Activated naive CD8-positive, alpha-beta T cell treated with anti-CD3 and anti-CD28 coated beads, Interleukin-2, amount 10 ng/mL, durations not matched to agents 7 days and 5 days (primary cell): Measurements from ENCODE around the gene PPP1R14B. TPM values are rescaled to one million over a fixed set of nuclear protein-coding genes. Genes with fewer than 3 reads are reported as not detected.
"Not testable (repeated sequence)": the region's sequence is repeated elsewhere in the genome, so short reads cannot be mapped to it uniquely, and the experiment has no call there.

Source experiments
- ATAC-seq: fragments of 150-1000 bp; cut with Tn5 transposase; one replicate; pipeline ENCODE4 v1.10.0; 2021; ENCODE audit warnings: low read depth, moderate library complexity
- POLR2A ChIA-PET: fragments of 350-600 bp; sonication (Branson Sonifier 250); formaldehyde crosslinking; loops from one replicate; lab custom pipeline; 2021; ENCODE audit warnings: antibody characterized with exemption; lab: Charles Lee
- DNase-seq: peaks from one replicate; pipeline ENCODE4 v3.0.0; 2021
- H3K27ac Mint-ChIP-seq: one replicate; pipeline ENCODE4 v1.8.0; 2022; ENCODE audit warnings: mild to moderate bottlenecking, mixed read lengths
- H3K27me3 Mint-ChIP-seq: one replicate; pipeline ENCODE4 v1.8.0; 2022; ENCODE audit warnings: mild to moderate bottlenecking, moderate library complexity, mixed read lengths
- H3K36me3 Mint-ChIP-seq: one replicate; pipeline ENCODE4 v1.8.0; 2021; ENCODE audit warnings: mild to moderate bottlenecking, mixed read lengths
- H3K4me1 Mint-ChIP-seq: one replicate; pipeline ENCODE4 v1.8.0; 2021; ENCODE audit warnings: mixed read lengths
- H3K4me3 Mint-ChIP-seq: one replicate; pipeline ENCODE4 v1.8.0; 2022; ENCODE audit warnings: mild to moderate bottlenecking, moderate library complexity, mixed read lengths
- H3K9me3 Mint-ChIP-seq: one replicate; pipeline ENCODE4 v1.8.0; 2021; ENCODE audit warnings: mixed read lengths
- total RNA-seq, 2 experiments: library from RNA; stranded (reverse); gene quantifications; one replicate each; pipeline ENCODE4 v1.2.3, GENCODE V29; 2021

PPP1R14B gene
- total RNA-seq, 2 experiments from 2014 or later, result 122 to 124 TPM

GRCh38 chr11:64252003-64252872 lies 5.5 kb upstream of the PPP1R14B start:
- Mint-ChIP-seq H3K27me3 (peaks cover 2% of the 10 kb centered on the region), H3K27ac (peak overlapping the region; percentile 75), H3K9me3 (no peaks in the 10 kb centered on the region), H3K36me3 (peaks cover 7% of the 10 kb centered on the region), H3K4me1 (peaks cover 20% of the 10 kb centered on the region), H3K4me3 (peak overlapping the region; percentile 94)
- DNase-seq, result peak; percentile 59
- POLR2A ChIA-PET, result interaction anchor here (0.7 to 3.6 kb wide), 7 partner anchors 18 to 67 kb away, joined by 3 to 40 read pairs (median 5); partner anchors contain the start of genes ESRRA, FERMT3, NUDT22 and STIP1
- ATAC-seq, result no peak

GRCh38 chr11:64251753-64252002 lies 4.9 kb upstream of the PPP1R14B start:
- ATAC-seq (no peak), DNase-seq (no peak)
- H3K27ac Mint-ChIP-seq, result peak overlapping the region; percentile 75
- H3K9me3 Mint-ChIP-seq, result no peaks in the 10 kb centered on the region
- peaks cover 7% of the 10 kb centered on the region for H3K36me3 Mint-ChIP-seq
- peaks cover 2% of the 10 kb centered on the region for H3K27me3 Mint-ChIP-seq
- peaks cover 23% of the 10 kb centered on the region for H3K4me1 Mint-ChIP-seq
- peak overlapping the region; percentile 94 for H3K4me3 Mint-ChIP-seq
- POLR2A ChIA-PET, result interaction anchor here (0.7 to 3.6 kb wide), 8 partner anchors 13 to 66 kb away, joined by 3 to 40 read pairs (median 5); partner anchors contain the start of genes ESRRA, FERMT3, NUDT22 and STIP1

- Mint-ChIP-seq H3K36me3 (peaks cover 7% of the 10 kb centered on the region), H3K27ac (peak within 1 kb of the TSS; percentile 75), H3K4me3 (peak within 1 kb of the TSS; percentile 94), H3K4me1 (peaks cover 23% of the 10 kb centered on the region), H3K27me3 (peaks cover 2% of the 10 kb centered on the region), H3K9me3 (no peaks in the 10 kb centered on the region)
- POLR2A ChIA-PET, result interaction anchor here (0.6 to 3.6 kb wide), 8 partner anchors 10 to 89 kb away, joined by 3 to 40 read pairs (median 10); partner anchors contain the start of genes CCDC88B, ESRRA, FERMT3 and FKBP2
- ATAC-seq, result peak; percentile 58
- DNase-seq, result peak; percentile 83
These were observed 4.4 kb upstream of the PPP1R14B start, which contains the start of gene PLCB3 for GRCh38 chr11:64251016-64251752. Gene PLCB3 (plus strand): TSS chr11:64251530. CDS start chr11:64251650, 120 bp downstream.

- peak; percentile 1 for ATAC-seq
- DNase-seq, result no peak
- H3K9me3 Mint-ChIP-seq, result no peaks in the 10 kb centered on the region
- H3K27me3 Mint-ChIP-seq, result peaks cover 2% of the 10 kb centered on the region
- H3K36me3 Mint-ChIP-seq, result peaks cover 7% of the 10 kb centered on the region
- peak overlapping the region; percentile 83 for H3K4me3 Mint-ChIP-seq
- H3K27ac Mint-ChIP-seq, result no peak overlapping the region
- H3K4me1 Mint-ChIP-seq, result peaks cover 23% of the 10 kb centered on the region
- POLR2A ChIA-PET, result interaction anchor here (1.2 to 3.6 kb wide), 7 partner anchors 9 to 1411 kb away, joined by 3 to 40 read pairs (median 12); partner anchors contain the start of genes ESRRA, FERMT3, FKBP2 and WDR74
These were observed 3.8 kb upstream of the PPP1R14B start for GRCh38 chr11:64250415-64251015.

- Mint-ChIP-seq H3K27ac (no peak overlapping the region), H3K36me3 (peaks cover 4% of the 10 kb centered on the region), H3K4me1 (peaks cover 23% of the 10 kb centered on the region), H3K27me3 (peaks cover 2% of the 10 kb centered on the region), H3K9me3 (no peaks in the 10 kb centered on the region), H3K4me3 (no peak overlapping the region)
- ATAC-seq (no peak), DNase-seq (no peak)
- POLR2A ChIA-PET, result interaction anchor here (1.3 to 3.6 kb wide), 6 partner anchors 9 to 1410 kb away, joined by 3 to 40 read pairs (median 12); partner anchors contain the start of genes ESRRA, FERMT3, FKBP2 and WDR74
These were observed 3.0 kb upstream of the PPP1R14B start for GRCh38 chr11:64249563-64250414.

- H3K27me3 Mint-ChIP-seq, result peaks cover 2% of the 10 kb centered on the region
- H3K4me3 Mint-ChIP-seq, result no peak overlapping the region
- H3K9me3 Mint-ChIP-seq, result no peaks in the 10 kb centered on the region
- no peak for DNase-seq
- H3K4me1 Mint-ChIP-seq, result peaks cover 23% of the 10 kb centered on the region
- no peak for ATAC-seq
- peaks cover 4% of the 10 kb centered on the region for H3K36me3 Mint-ChIP-seq
- no peak overlapping the region for H3K27ac Mint-ChIP-seq
- POLR2A ChIA-PET, result interaction anchor here (0.7 to 1.2 kb wide), 3 partner anchors 22 to 68 kb away, joined by 3 to 4 read pairs (median 4); partner anchors contain the start of gene TRMT112
These were observed 2.3 kb upstream of the PPP1R14B start for GRCh38 chr11:64249038-64249437.

- POLR2A ChIA-PET, result interaction anchor here (0.7 to 1.2 kb wide), 3 partner anchors 22 to 69 kb away, joined by 3 to 4 read pairs (median 4); partner anchors contain the start of gene TRMT112
- peaks cover 18% of the 10 kb centered on the region for H3K4me1 Mint-ChIP-seq
These were observed 1.8 kb upstream of the PPP1R14B start for GRCh38 chr11:64248578-64248977.

GRCh38 chr11:64247729-64248531 lies 1.2 kb upstream of the PPP1R14B start:
- POLR2A ChIA-PET, result interaction anchor here (0.7 to 7.1 kb wide), 8 partner anchors 21 to 75 kb away, joined by 3 to 106 read pairs (median 9); partner anchors contain the start of genes ESRRA, FERMT3, STIP1 and TRMT112
- DNase-seq (no peak), ATAC-seq (no peak)
- H3K27me3 Mint-ChIP-seq, result peaks cover 2% of the 10 kb centered on the region
- H3K4me3 Mint-ChIP-seq, result peak overlapping the region; percentile 50
- no peaks in the 10 kb centered on the region for H3K9me3 Mint-ChIP-seq
- H3K36me3 Mint-ChIP-seq, result peaks cover 6% of the 10 kb centered on the region
- peaks cover 20% of the 10 kb centered on the region for H3K4me1 Mint-ChIP-seq
- H3K27ac Mint-ChIP-seq, result peak overlapping the region; percentile 48

More at GRCh38 chr11:64248578-64248977, 1.8 kb upstream of the PPP1R14B start:
- Mint-ChIP-seq H3K27ac (no peak overlapping the region), H3K36me3 (peaks cover 2% of the 10 kb centered on the region), H3K4me3 (no peak overlapping the region), H3K9me3 (no peaks in the 10 kb centered on the region), H3K27me3 (peaks cover 2% of the 10 kb centered on the region)
- ATAC-seq, result no peak
- no peak for DNase-seq

- peaks cover 20% of the 10 kb centered on the region for H3K4me1 Mint-ChIP-seq
These were observed 197 bp downstream of the PPP1R14B start for GRCh38 chr11:64246621-64246870.

GRCh38 chr11:64245797-64246620 lies 734 bp downstream of the PPP1R14B start:
- ATAC-seq (no peak), DNase-seq (peak; percentile 66)
- H3K27ac Mint-ChIP-seq, result peak overlapping the region; percentile 90
- H3K36me3 Mint-ChIP-seq, result peaks cover 5% of the 10 kb centered on the region
- H3K4me3 Mint-ChIP-seq, result peak overlapping the region; percentile 93
- peaks cover 21% of the 10 kb centered on the region for H3K4me1 Mint-ChIP-seq
- peaks cover 2% of the 10 kb centered on the region for H3K27me3 Mint-ChIP-seq
- no peaks in the 10 kb centered on the region for H3K9me3 Mint-ChIP-seq
- POLR2A ChIA-PET, result interaction anchor here (0.8 to 7.1 kb wide), 16 partner anchors 11 to 1405 kb away, joined by 3 to 106 read pairs (median 9); partner anchors contain the start of genes BAD, CCDC88B, DNAJC4 and ESRRA

More at GRCh38 chr11:64246621-64246870, 197 bp downstream of the PPP1R14B start:
- H3K36me3 Mint-ChIP-seq, H3K9me3 Mint-ChIP-seq, DNase-seq, H3K27me3 Mint-ChIP-seq: not testable (repeated sequence)
- POLR2A ChIA-PET, result interaction anchor here (1.0 to 7.1 kb wide), 11 partner anchors 14 to 93 kb away, joined by 3 to 106 read pairs (median 14); partner anchors contain the start of genes BAD, CCDC88B, DNAJC4 and ESRRA
- ATAC-seq, result peak; percentile 19
- Mint-ChIP-seq H3K27ac (peak overlapping the region; percentile 67), H3K4me3 (peak overlapping the region; percentile 84)
